ENCODE data around the gene DLK1. TPM values are rescaled to one million over a fixed set of nuclear protein-coding genes. Genes with fewer than 3 reads are reported as not detected.

Gene DLK1
- total and polyA plus RNA-seq, 8 donors, result 0.05 to 24.6 (median 3.5) TPM; not detected in 4

DNA sequence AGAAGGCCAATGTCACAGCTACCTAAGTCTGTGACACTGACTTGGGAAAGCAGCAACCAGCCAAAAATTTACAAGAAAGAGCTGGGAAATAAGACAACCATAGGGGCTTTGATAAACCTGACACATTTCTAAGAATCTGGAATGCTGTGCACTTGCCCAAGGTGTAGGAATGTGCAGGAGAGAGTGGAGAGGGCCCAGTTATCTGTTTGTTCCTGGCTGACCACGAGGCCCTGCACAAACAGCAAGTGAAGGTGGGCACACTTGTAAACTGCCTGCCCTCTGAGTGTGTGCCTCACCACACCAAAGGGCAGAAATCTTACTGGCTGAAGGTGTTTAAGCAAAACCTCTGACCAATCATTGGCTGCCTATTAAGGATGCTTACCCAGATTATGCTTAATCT is 27.3 kb downstream of the DLK1 start:
- no peak for DNase-seq
- Histone ChIP-seq H3K9me3 (no peaks in the 10 kb centered on the region), H3K27me3 (peaks cover 0 to 19% (median 0%) of the 10 kb centered on the region in 3 donors), H3K27ac (no peak overlapping the region), H3K4me3 (no peak overlapping the region), H3K4me1 (no peaks in the 10 kb centered on the region), H3K36me3 (no peaks in the 10 kb centered on the region)
- 8 to 64% (median 25%) methylated on average over 1 of the region's 1 CpG for WGBS, 5 donors
- intact Hi-C loops (cut with DNase I; ENCODE audit: low total_unique reads), result no loop called here
- TF ChIP-seq POLR2A (IDR thresholded peaks at IDR 0.05) (no peak), EP300 (IDR thresholded peaks at IDR 0.05) (no peak), POLR2AphosphoS5 (IDR thresholded peaks at IDR 0.05) (no peak)
- TF ChIP-seq, protein P1, sequence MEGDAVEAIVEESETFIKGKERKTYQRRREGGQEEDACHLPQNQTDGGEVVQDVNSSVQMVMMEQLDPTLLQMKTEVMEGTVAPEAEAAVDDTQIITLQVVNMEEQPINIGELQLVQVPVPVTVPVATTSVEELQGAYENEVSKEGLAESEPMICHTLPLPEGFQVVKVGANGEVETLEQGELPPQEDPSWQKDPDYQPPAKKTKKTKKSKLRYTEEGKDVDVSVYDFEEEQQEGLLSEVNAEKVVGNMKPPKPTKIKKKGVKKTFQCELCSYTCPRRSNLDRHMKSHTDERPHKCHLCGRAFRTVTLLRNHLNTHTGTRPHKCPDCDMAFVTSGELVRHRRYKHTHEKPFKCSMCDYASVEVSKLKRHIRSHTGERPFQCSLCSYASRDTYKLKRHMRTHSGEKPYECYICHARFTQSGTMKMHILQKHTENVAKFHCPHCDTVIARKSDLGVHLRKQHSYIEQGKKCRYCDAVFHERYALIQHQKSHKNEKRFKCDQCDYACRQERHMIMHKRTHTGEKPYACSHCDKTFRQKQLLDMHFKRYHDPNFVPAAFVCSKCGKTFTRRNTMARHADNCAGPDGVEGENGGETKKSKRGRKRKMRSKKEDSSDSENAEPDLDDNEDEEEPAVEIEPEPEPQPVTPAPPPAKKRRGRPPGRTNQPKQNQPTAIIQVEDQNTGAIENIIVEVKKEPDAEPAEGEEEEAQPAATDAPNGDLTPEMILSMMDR (IDR thresholded peaks at IDR 0.05), result no peak

DNA sequence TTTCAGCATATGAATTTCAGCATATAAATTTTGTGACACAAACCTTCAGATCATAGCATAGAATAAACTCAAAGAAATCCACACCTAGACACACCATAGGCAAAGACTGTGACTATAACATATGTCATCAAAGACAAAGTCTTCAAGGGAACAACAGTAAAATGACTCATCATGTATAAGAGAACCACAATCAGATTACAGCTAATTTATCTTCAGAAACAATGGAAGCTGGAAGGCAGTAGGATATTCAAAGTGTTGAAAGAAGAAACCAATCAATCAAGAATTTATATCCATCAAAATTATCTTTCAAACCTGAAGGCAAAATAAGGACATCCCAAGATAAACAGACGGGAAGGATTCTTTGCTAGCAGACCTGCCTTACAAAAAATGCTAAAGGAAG is 29.0 kb downstream of the DLK1 start:
- intact Hi-C loops (cut with DNase I; ENCODE audit: low total_unique reads), result no loop called here

DNA sequence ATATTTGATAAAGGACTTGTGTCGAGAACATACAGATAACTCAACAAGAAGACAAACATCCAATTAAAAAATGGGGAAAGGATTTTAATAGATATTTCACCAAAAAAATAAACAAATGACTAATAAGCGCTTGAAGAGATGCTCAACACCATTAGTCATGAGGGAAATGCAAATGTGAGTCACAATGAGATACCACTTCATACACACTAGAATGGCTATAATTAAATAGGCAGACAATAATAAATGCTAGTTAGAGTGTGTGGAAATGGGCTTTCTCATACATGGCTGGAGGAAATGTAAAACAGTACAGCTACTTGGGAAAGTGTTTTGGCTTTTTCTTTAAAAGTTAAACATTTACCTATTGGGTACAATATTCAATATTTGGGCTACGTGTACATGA is 34.8 kb downstream of the DLK1 start:
- Histone ChIP-seq H3K36me3 (no peaks in the 10 kb centered on the region), H3K4me1 (no peaks in the 10 kb centered on the region), H3K4me3 (no peak overlapping the region), H3K27me3 (peaks cover 0 to 18% (median 0%) of the 10 kb centered on the region in 3 donors), H3K9me3 (no peaks in the 10 kb centered on the region), H3K27ac (no peak overlapping the region)
- TF ChIP-seq POLR2AphosphoS5 (IDR thresholded peaks at IDR 0.05) (no peak), EP300 (IDR thresholded peaks at IDR 0.05) (no peak), POLR2A (IDR thresholded peaks at IDR 0.05) (no peak)
- TF ChIP-seq, protein P1 (IDR thresholded peaks at IDR 0.05), result no peak
- intact Hi-C loops (cut with DNase I; ENCODE audit: low total_unique reads), result no loop called here
- no peak for DNase-seq
- WGBS, 5 donors, result 68 to 82% (median 76%) methylated on average over 3 of the region's 3 CpGs

More for the DNA sequence above, 29.0 kb downstream of the DLK1 start:
- 38 to 61% (median 42%) methylated on average over 1 of the region's 1 CpG for whole genome bisulfite sequencing, 5 donors
- TF ChIP-seq EP300 (IDR thresholded peaks at IDR 0.05), result no peak
- TF ChIP-seq, protein P1 (IDR thresholded peaks at IDR 0.05), result no peak
- no peak for TF ChIP-seq POLR2A (IDR thresholded peaks at IDR 0.05)
- TF ChIP-seq POLR2AphosphoS5 (IDR thresholded peaks at IDR 0.05), result no peak
- Histone ChIP-seq H3K27ac (no peak overlapping the region), H3K27me3 (peaks cover 0 to 21% (median 0%) of the 10 kb centered on the region in 3 donors), H3K36me3 (no peaks in the 10 kb centered on the region), H3K4me1 (no peaks in the 10 kb centered on the region), H3K4me3 (no peak overlapping the region), H3K9me3 (no peaks in the 10 kb centered on the region)
- no peak for DNase-seq

DNA sequence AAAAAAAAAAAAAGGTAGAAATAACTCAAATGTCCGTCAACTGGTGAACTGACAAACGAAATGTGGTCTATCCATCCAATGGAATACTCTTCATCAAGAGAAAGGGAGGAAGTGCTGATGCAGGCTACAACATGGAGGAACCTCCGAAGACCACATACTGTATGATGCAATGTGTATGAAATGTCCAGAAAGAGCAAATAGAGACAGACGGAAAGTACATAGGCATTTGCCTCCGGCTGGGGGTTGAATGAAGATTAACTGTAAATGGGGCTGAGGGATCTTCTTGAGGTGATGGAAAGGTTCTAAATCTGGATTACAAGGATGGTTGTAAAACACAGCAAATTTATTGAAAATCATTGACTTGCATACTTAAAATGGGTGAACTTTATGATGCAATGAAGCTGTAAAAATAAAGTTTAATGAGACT is 35.4 kb downstream of the DLK1 start:
- Histone ChIP-seq H3K9me3 (no peaks in the 10 kb centered on the region), H3K36me3 (no peaks in the 10 kb centered on the region), H3K27me3 (peaks cover 0 to 18% (median 0%) of the 10 kb centered on the region in 3 donors), H3K4me1 (no peaks in the 10 kb centered on the region), H3K4me3 (no peak overlapping the region), H3K27ac (no peak overlapping the region)
- no peak for DNase-seq
- TF ChIP-seq EP300 (IDR thresholded peaks at IDR 0.05) (no peak), POLR2A (IDR thresholded peaks at IDR 0.05) (no peak), POLR2AphosphoS5 (IDR thresholded peaks at IDR 0.05) (no peak)
- TF ChIP-seq, protein P1 (IDR thresholded peaks at IDR 0.05), result no peak
- 69 to 74% (median 69%) methylated on average over 5 of the region's 5 CpGs for WGBS, 5 donors
- intact Hi-C loops (cut with DNase I; ENCODE audit: low total_unique reads), result no loop called here
